ENCODE measurements around the gene PAWR.

Gene PAWR

DNA sequence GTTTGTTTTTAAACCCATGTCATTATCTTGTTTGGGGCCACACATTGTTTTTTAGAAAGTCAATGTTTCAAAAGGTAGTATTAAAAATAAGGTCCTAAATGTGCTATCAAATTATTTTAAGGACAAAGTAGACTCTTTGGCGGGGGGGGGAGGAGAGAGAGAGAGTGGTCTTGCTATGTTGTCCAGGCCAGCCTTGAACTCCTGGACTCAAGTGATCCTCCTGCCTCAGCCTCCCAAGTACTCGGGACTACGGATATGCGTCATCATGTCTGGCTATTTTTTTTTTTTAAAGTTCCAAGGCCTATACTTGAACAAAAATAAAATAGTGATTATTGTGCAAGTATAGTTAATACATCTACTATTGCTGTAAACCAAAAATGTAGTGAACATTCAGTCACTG lies 26.2 kb downstream of the PAWR start:
- Histone ChIP-seq H3K9ac (ENCODE audit: low read length) (no peak overlapping the region), H2BK120ac (ENCODE audit: insufficient read depth, low read length, poor library complexity) (no peak overlapping the region), H3K23ac (ENCODE audit: low read length) (no peak overlapping the region), H3K14ac (ENCODE audit: low read length) (no peak overlapping the region), H4K91ac (ENCODE audit: low read depth, low read length) (no peak overlapping the region), H3K4me1 (ENCODE audit: control insufficient read depth in 1 of 2, insufficient read depth in 2 of 2, low read length in 2 of 2) (peaks cover 7 to 8% of the 10 kb centered on the region in 2 experiments), H3K79me1 (ENCODE audit: low read length) (no peaks in the 10 kb centered on the region), H3K4me2 (ENCODE audit: low read length) (no peak overlapping the region), H2BK5ac (ENCODE audit: low read depth, low read length, poor library complexity) (no peak overlapping the region), H3K27ac (ENCODE audit: low read depth, low read length) (no peak overlapping the region), H3K4me3 (ENCODE audit: low read depth, low read length) (no peak overlapping the region), H3K9me3 (ENCODE audit: insufficient read depth, low read depth, low read length) (no peaks in the 10 kb centered on the region), H3K79me2 (ENCODE audit: control insufficient read depth, insufficient read depth, low read length, poor library complexity) (peaks cover 2% of the 10 kb centered on the region), H3K18ac (ENCODE audit: low read length) (no peak overlapping the region), H3K36me3 (ENCODE audit: control insufficient read depth in 1 of 2, insufficient read depth in 2 of 2, low read length in 2 of 2) (peaks cover 2 to 4% of the 10 kb centered on the region in 2 experiments), H3K27me3 (ENCODE audit: insufficient read depth, low read length) (no peaks in the 10 kb centered on the region), H2AFZ (ENCODE audit: insufficient read depth, low read length, poor library complexity) (no peak overlapping the region), H4K12ac (ENCODE audit: low read depth, low read length) (no peak overlapping the region), H2AK5ac (ENCODE audit: low read length) (no peak overlapping the region), H3K4ac (ENCODE audit: low read depth, low read length) (peak overlapping the region; percentile 81), H4K8ac (ENCODE audit: low read depth, low read length) (no peak overlapping the region), H2BK12ac (ENCODE audit: low read length) (no peak overlapping the region)
- no peak for DNase-seq
- WGBS (ENCODE audit: extremely low coverage, insufficient coverage, insufficient read length), result no CpG with 5 or more reads among the region's 4 CpGs

DNA sequence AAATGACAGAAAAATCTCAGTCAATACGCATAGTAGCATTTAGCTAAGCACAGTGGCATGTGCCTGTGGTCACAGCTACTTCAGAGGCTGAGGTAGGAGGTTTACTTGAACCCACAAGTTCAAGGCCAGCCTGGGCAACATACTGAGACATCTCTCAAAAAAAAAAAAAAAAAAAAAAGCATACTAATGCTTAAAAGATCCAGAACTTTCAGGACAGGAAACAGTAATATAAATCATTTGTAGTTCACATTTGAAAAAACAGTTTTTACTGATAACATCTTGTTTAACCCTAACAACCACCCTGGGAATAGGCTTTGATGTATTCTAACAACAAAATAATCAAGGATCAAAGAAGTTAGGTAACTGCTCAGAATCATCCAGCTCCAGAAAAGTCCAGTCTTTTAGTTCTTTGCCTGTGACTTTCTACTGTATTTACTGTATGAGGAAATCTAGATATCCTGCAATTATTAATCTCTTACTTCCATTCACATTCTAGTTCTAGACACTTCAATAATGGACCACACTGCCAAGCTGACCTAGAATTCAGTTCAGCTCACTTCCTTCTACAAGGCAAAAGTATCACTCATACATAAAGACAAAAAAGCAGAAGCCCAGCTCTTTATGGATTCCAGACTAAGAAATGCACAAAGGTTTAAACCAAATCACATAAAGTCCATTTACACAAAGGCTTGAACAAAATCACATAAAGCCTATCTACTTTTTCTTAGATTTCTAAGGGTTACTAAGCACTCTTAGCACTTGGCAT lies 28.5 kb downstream of the PAWR start:
- Histone ChIP-seq H2BK5ac (ENCODE audit: low read depth, low read length, poor library complexity) (no peak overlapping the region), H3K23ac (ENCODE audit: low read length) (no peak overlapping the region), H4K8ac (ENCODE audit: low read depth, low read length) (no peak overlapping the region), H3K14ac (ENCODE audit: low read length) (no peak overlapping the region), H4K91ac (ENCODE audit: low read depth, low read length) (no peak overlapping the region), H3K9ac (ENCODE audit: low read length) (no peak overlapping the region), H3K27me3 (ENCODE audit: insufficient read depth, low read length) (no peaks in the 10 kb centered on the region), H2BK12ac (ENCODE audit: low read length) (no peak overlapping the region), H3K4me2 (ENCODE audit: low read length) (no peak overlapping the region), H3K4ac (ENCODE audit: low read depth, low read length) (no peak overlapping the region), H3K79me1 (ENCODE audit: low read length) (no peaks in the 10 kb centered on the region), H3K18ac (ENCODE audit: low read length) (no peak overlapping the region), H3K9me3 (ENCODE audit: insufficient read depth, low read depth, low read length) (no peaks in the 10 kb centered on the region), H2BK120ac (ENCODE audit: insufficient read depth, low read length, poor library complexity) (no peak overlapping the region), H3K4me3 (ENCODE audit: low read depth, low read length) (no peak overlapping the region), H4K12ac (ENCODE audit: low read depth, low read length) (no peak overlapping the region), H3K36me3 (ENCODE audit: control insufficient read depth in 1 of 2, insufficient read depth in 2 of 2, low read length in 2 of 2) (peaks cover 4 to 6% of the 10 kb centered on the region in 2 experiments), H3K27ac (ENCODE audit: low read depth, low read length) (no peak overlapping the region), H2AFZ (ENCODE audit: insufficient read depth, low read length, poor library complexity) (no peak overlapping the region), H3K79me2 (ENCODE audit: control insufficient read depth, insufficient read depth, low read length, poor library complexity) (peaks cover 3% of the 10 kb centered on the region), H3K4me1 (ENCODE audit: control insufficient read depth in 1 of 2, insufficient read depth in 2 of 2, low read length in 2 of 2) (peaks cover 3% of the 10 kb centered on the region in 2 experiments), H2AK5ac (ENCODE audit: low read length) (no peak overlapping the region)
- no peak for DNase-seq
- no CpG with 5 or more reads among the region's 1 CpG for WGBS (ENCODE audit: extremely low coverage, insufficient coverage, insufficient read length)

DNA sequence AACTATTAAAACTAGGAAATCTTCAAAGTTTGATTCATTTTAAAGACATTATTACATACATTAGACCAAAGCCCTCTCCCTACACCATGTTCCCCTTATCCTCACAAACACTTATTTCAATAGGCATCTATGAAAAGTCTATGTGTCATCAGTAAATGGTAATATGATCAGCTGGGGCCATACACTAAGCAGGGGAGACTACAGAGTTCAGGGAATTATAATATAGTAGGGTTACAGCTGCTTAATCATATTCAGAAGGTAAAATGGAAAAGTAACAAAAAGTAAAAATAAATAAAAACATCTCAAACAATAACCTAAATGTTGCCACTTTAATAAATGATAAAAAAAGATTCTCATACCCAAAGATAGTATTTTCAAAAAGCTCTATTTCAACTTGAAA lies 29.1 kb downstream of the PAWR start:
- Histone ChIP-seq H3K4me1 (ENCODE audit: control insufficient read depth in 1 of 2, insufficient read depth in 2 of 2, low read length in 2 of 2) (no peaks in the 10 kb centered on the region), H4K8ac (ENCODE audit: low read depth, low read length) (no peak overlapping the region), H3K9me3 (ENCODE audit: insufficient read depth, low read depth, low read length) (no peaks in the 10 kb centered on the region), H3K14ac (ENCODE audit: low read length) (no peak overlapping the region), H3K4me3 (ENCODE audit: low read depth, low read length) (no peak overlapping the region), H3K4ac (ENCODE audit: low read depth, low read length) (no peak overlapping the region), H3K27me3 (ENCODE audit: insufficient read depth, low read length) (no peaks in the 10 kb centered on the region), H3K36me3 (ENCODE audit: control insufficient read depth in 1 of 2, insufficient read depth in 2 of 2, low read length in 2 of 2) (peaks cover 2 to 6% of the 10 kb centered on the region in 2 experiments), H2BK5ac (ENCODE audit: low read depth, low read length, poor library complexity) (no peak overlapping the region), H3K23ac (ENCODE audit: low read length) (no peak overlapping the region), H2AFZ (ENCODE audit: insufficient read depth, low read length, poor library complexity) (no peak overlapping the region), H4K91ac (ENCODE audit: low read depth, low read length) (no peak overlapping the region), H3K79me2 (ENCODE audit: control insufficient read depth, insufficient read depth, low read length, poor library complexity) (peaks cover 1% of the 10 kb centered on the region), H4K12ac (ENCODE audit: low read depth, low read length) (no peak overlapping the region), H3K9ac (ENCODE audit: low read length) (no peak overlapping the region), H2BK12ac (ENCODE audit: low read length) (no peak overlapping the region), H3K27ac (ENCODE audit: low read depth, low read length) (no peak overlapping the region), H2AK5ac (ENCODE audit: low read length) (no peak overlapping the region), H3K18ac (ENCODE audit: low read length) (no peak overlapping the region), H3K79me1 (ENCODE audit: low read length) (no peaks in the 10 kb centered on the region), H3K4me2 (ENCODE audit: low read length) (no peak overlapping the region), H2BK120ac (ENCODE audit: insufficient read depth, low read length, poor library complexity) (no peak overlapping the region)
- DNase-seq, result no peak

DNA sequence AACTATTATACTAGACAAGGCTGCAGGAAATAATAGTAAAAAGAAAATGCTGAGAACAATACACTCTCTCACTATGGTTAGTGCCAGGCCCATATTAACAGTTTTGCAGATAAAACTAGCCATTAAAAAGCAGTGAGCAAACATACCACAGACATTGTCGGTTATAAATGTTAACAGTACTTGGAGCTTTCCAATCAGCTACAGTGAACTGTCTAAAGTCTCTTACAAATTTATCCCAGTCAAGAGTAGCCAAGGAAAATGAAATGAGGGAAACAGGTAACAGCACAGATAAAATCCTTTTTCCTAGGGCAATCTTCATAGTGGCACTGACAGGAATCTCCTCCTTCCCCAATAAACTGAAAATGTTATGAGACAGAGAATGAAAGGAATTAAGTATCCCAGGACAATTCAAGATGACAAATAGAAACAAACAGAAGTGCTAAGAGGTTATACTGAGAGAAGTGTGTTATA lies 30.8 kb downstream of the PAWR start:
- no peak overlapping the region for H2BK12ac ChIP-seq (ENCODE audit: low read length)
- H3K36me3 ChIP-seq (ENCODE audit: control insufficient read depth in 1 of 2, insufficient read depth in 2 of 2, low read length in 2 of 2), result peaks cover 2 to 6% of the 10 kb centered on the region in 2 experiments
- H3K4ac ChIP-seq (ENCODE audit: low read depth, low read length), result no peak overlapping the region
- no peak overlapping the region for H3K9ac ChIP-seq (ENCODE audit: low read length)
- peaks cover 1% of the 10 kb centered on the region for H3K79me2 ChIP-seq (ENCODE audit: control insufficient read depth, insufficient read depth, low read length, poor library complexity)
- no peak overlapping the region for H4K12ac ChIP-seq (ENCODE audit: low read depth, low read length)
- DNase-seq, result no peak
- H3K79me1 ChIP-seq (ENCODE audit: low read length), result no peaks in the 10 kb centered on the region
- H2AFZ ChIP-seq (ENCODE audit: insufficient read depth, low read length, poor library complexity), result no peak overlapping the region
- no peaks in the 10 kb centered on the region for H3K4me1 ChIP-seq (ENCODE audit: control insufficient read depth in 1 of 2, insufficient read depth in 2 of 2, low read length in 2 of 2)
- no peak overlapping the region for H3K14ac ChIP-seq (ENCODE audit: low read length)
- no peak overlapping the region for H3K18ac ChIP-seq (ENCODE audit: low read length)
- no peaks in the 10 kb centered on the region for H3K9me3 ChIP-seq (ENCODE audit: insufficient read depth, low read depth, low read length)
- no peak overlapping the region for H4K8ac ChIP-seq (ENCODE audit: low read depth, low read length)
- no peak overlapping the region for H3K23ac ChIP-seq (ENCODE audit: low read length)
- no CpG with 5 or more reads among the region's 1 CpG for WGBS (ENCODE audit: extremely low coverage, insufficient coverage, insufficient read length)
- no peak overlapping the region for H2AK5ac ChIP-seq (ENCODE audit: low read length)
- no peak overlapping the region for H2BK120ac ChIP-seq (ENCODE audit: insufficient read depth, low read length, poor library complexity)
- H3K4me2 ChIP-seq (ENCODE audit: low read length), result no peak overlapping the region
- H3K27me3 ChIP-seq (ENCODE audit: insufficient read depth, low read length), result no peaks in the 10 kb centered on the region
- H3K4me3 ChIP-seq (ENCODE audit: low read depth, low read length), result no peak overlapping the region
- no peak overlapping the region for H4K91ac ChIP-seq (ENCODE audit: low read depth, low read length)
- H2BK5ac ChIP-seq (ENCODE audit: low read depth, low read length, poor library complexity), result no peak overlapping the region
- H3K27ac ChIP-seq (ENCODE audit: low read depth, low read length), result no peak overlapping the region

All from trophoblast cell (in vitro differentiated cells and primary cell).